Endothelial cell of umbilical vein (primary cell): ENCODE results near the gene SLIT1. TPM values are rescaled to one million over a fixed set of nuclear protein-coding genes. Genes with fewer than 3 reads are reported as not detected.

Experiments used
- BruUV-seq: library from RNA; stranded (reverse); fragments of 400-500 nt; replicated peaks from 2 replicates; lab custom pipeline; 2021; lab: Mats Ljungman, UMichigan
- CTCF ChIA-PET: fragments of 300-600, 350-600 bp; sonication (Branson Sonifier 250); formaldehyde crosslinking; loops from one replicate; lab custom pipeline; 2021; ENCODE audit warnings: antibody characterized with exemption, inconsistent platforms; lab: Charles Lee
- POLR2A ChIA-PET: fragments of 300-600, 350-600 bp; sonication (Branson Sonifier 250); formaldehyde crosslinking; loops from one replicate; lab custom pipeline; 2021; ENCODE audit warnings: antibody characterized with exemption, inconsistent platforms; lab: Charles Lee
- DNase-seq: peaks from one replicate; pipeline ENCODE4 v3.0.0-alpha.2; 2011; ENCODE audit warnings: low read depth, low spot score
- FAIRE-seq: peaks from 2 replicates; lab custom pipeline; 2011; peaks lifted over from hg19 to GRCh38; lab: Jason Lieb, UNC
- H2AFZ ChIP-seq: 2 replicates; pipeline ENCODE4 v1.6.0; 2012; ENCODE audit warnings: low read depth, low read length, control low read depth, inconsistent platforms
- H3K27ac ChIP-seq: 2 replicates; pipeline ENCODE4 v1.5.1; 2011; ENCODE audit warnings: low read depth, mild to moderate bottlenecking, control low read depth, low read length, moderate library complexity; ENCODE audit not compliant: insufficient read depth
- H3K27me3 ChIP-seq, 2 experiments: 2 replicates each; pipeline versions ENCODE4 v1.6.0 to v1.6.1; 2011; ENCODE audit warnings: low read length in 2 of 2, mixed read lengths in 1 of 2; ENCODE audit not compliant: control insufficient read depth in 2 of 2, insufficient read depth in 2 of 2
- H3K36me3 ChIP-seq, 2 experiments: 2 replicates in 1 of 2; 3 replicates in 1 of 2; pipeline ENCODE4 v1.5.1; 2011; ENCODE audit warnings: low read length in 2 of 2, mild to moderate bottlenecking in 1 of 2, moderate library complexity in 1 of 2; ENCODE audit not compliant: control insufficient read depth in 2 of 2, insufficient read depth in 2 of 2; ENCODE audit errors: extremely low read depth in 1 of 2
- H3K4me1 ChIP-seq: 3 replicates; pipeline ENCODE4 v1.5.1; 2011; ENCODE audit warnings: mild to moderate bottlenecking, low read length; ENCODE audit not compliant: control insufficient read depth, insufficient read depth; ENCODE audit errors: extremely low read depth
- H3K4me2 ChIP-seq: 2 replicates; pipeline ENCODE4 v1.6.1; 2011; ENCODE audit warnings: low read length, control low read depth, mixed read lengths; ENCODE audit not compliant: insufficient read depth
- H3K4me3 ChIP-seq, 3 experiments: fragments of 200-600 bp in 1 of 3; sonication (generic), shearing (Covaris generic) in 1 of 3; replicated peaks in 1 of 3; 2 replicates each; pipeline ENCODE4 v1.5.1; 2011 to 2016; ENCODE audit warnings: control low read depth in 3 of 3, low read length in 3 of 3, mild to moderate bottlenecking in 2 of 3, inconsistent platforms in 1 of 3, low read depth in 1 of 3, moderate library complexity in 1 of 3; ENCODE audit not compliant: insufficient read depth in 1 of 3
- H3K79me2 ChIP-seq: 2 replicates; pipeline ENCODE4 v1.6.0; 2012; ENCODE audit warnings: low read length, inconsistent platforms; ENCODE audit not compliant: control insufficient read depth, insufficient read depth
- H3K9ac ChIP-seq: replicated peaks from 2 replicates; pipeline ENCODE3; 2011; ENCODE audit warnings: low read length, control low read depth; ENCODE audit not compliant: insufficient read depth; ENCODE audit errors: extremely low read depth
- H3K9me1 ChIP-seq: replicated peaks from 3 replicates; pipeline ENCODE4 v1.6.0; 2011; ENCODE audit warnings: mild to moderate bottlenecking, low read length; ENCODE audit not compliant: control insufficient read depth, insufficient read depth; ENCODE audit errors: extremely low read depth
- H3K9me3 ChIP-seq: replicated peaks from 2 replicates; pipeline ENCODE4 v1.5.1; 2012; ENCODE audit warnings: low read length, inconsistent platforms; ENCODE audit not compliant: control insufficient read depth, insufficient read depth
- H4K20me1 ChIP-seq: replicated peaks from 2 replicates; pipeline ENCODE3; 2011; ENCODE audit warnings: mild to moderate bottlenecking, low read length; ENCODE audit not compliant: control insufficient read depth, insufficient read depth; ENCODE audit errors: extremely low read depth
- CTCF ChIP-seq, 2 donors: IDR thresholded peaks; 1 replicate in 1 of 2; 2 replicates in 1 of 2; pipeline ENCODE4 v1.5.1; 2011; ENCODE audit warnings: low read length in 2 of 2, mild to moderate bottlenecking in 2 of 2, moderate library complexity in 2 of 2, control low read depth in 1 of 2, inconsistent platforms in 1 of 2, low read depth in 1 of 2; ENCODE audit not compliant: insufficient read depth in 1 of 2; ENCODE audit errors: extremely low read depth in 1 of 2
- EZH2 ChIP-seq: IDR thresholded peaks from 2 replicates; pipeline ENCODE4 v1.6.1; 2012; ENCODE audit warnings: borderline replicate concordance, low read depth, mild to moderate bottlenecking, moderate library complexity, low read length, inconsistent platforms; ENCODE audit not compliant: severe bottlenecking
- FOS ChIP-seq: IDR thresholded peaks from 2 replicates; pipeline ENCODE4 v1.6.1; 2011; ENCODE audit warnings: mild to moderate bottlenecking, low read length, moderate library complexity, borderline replicate concordance; ENCODE audit not compliant: insufficient read depth
- JUN ChIP-seq: IDR thresholded peaks from 2 replicates; pipeline ENCODE4 v1.6.1; 2011; ENCODE audit warnings: borderline replicate concordance, low read depth; ENCODE audit not compliant: insufficient read length, insufficient read depth
- MAX ChIP-seq: IDR thresholded peaks from 2 replicates; pipeline ENCODE4 v1.6.1; 2011; ENCODE audit not compliant: insufficient read depth, insufficient read length
- MYC ChIP-seq: IDR thresholded peaks from one replicate; pipeline ENCODE4 v1.6.1; 2011; ENCODE audit warnings: mild to moderate bottlenecking, low read depth, low read length
- POLR2A ChIP-seq: IDR thresholded peaks from 2 replicates; pipeline ENCODE4 v1.6.1; 2012; ENCODE audit warnings: low read depth, mild to moderate bottlenecking, control low read depth, low read length
- POLR2AphosphoS5 ChIP-seq: IDR thresholded peaks from 2 replicates; pipeline ENCODE4 v1.6.1; 2012; ENCODE audit warnings: low read depth, mild to moderate bottlenecking, control low read depth, low read length, moderate library complexity; ENCODE audit not compliant: insufficient read depth
- dilution Hi-C: fragments of 300-500 bp; cut with MboI; formaldehyde crosslinking; loops from one replicate; pipeline ENCODE4 v1.15.0; 2019; ENCODE audit warnings: low sequenced_read_pairs; ENCODE audit not compliant: extremely low pct_ligation_motif_present
- intact Hi-C: fragments of 100-400 bp; cut with micrococcal nuclease; formaldehyde crosslinking; loops from one replicate; pipeline ENCODE4 v1.10.0; 2022
- polyA plus RNA-seq, 4 experiments: library from polyadenylated mRNA; depleted of rRNA in 3 of 4; stranded (reverse) in 3 of 4; unstranded in 1 of 4; fragments of >200 nt; gene quantifications; 2 replicates each; pipeline versions ENCODE4 v1.2.1 to v1.2.3, GENCODE V29; 2011 to 2012; ENCODE audit warnings: missing spikeins in 1 of 4
- total RNA-seq: library from RNA; stranded (reverse); gene quantifications from 2 replicates; pipeline ENCODE4 v1.2.3, GENCODE V29; 2021

SLIT1 gene
- total and polyA plus RNA-seq, 2 donors (not counting 3 experiments of a cell fraction or from before 2014, with no cell fraction given) = 0.04 to 0.20 TPM

GRCh38 chr10:97154162-97154561, 31.6 kb downstream of the SLIT1 start:
- no peak overlapping the region for H3K4me3 ChIP-seq
- H3K4me2 ChIP-seq = no peak overlapping the region
- no peaks in the 10 kb centered on the region for H4K20me1 ChIP-seq
- H3K9me1 ChIP-seq = no peaks in the 10 kb centered on the region
- DNase-seq (no peak), FAIRE-seq (no peak)
- H3K4me1 ChIP-seq = no peaks in the 10 kb centered on the region
- no peak overlapping the region for H2AFZ ChIP-seq
- dilution Hi-C loops = no loop called here
- intact Hi-C loops = no loop called here
- TF ChIP-seq MAX (no peak), JUN (no peak), MYC (no peak), CTCF (IDR thresholded peaks at IDR 0.05; ENCODE audit: extremely low read depth in 1 of 2, insufficient read depth in 1 of 2, low read depth in 1 of 2, low read length in 2 of 2) (no peak), EZH2 (no peak), FOS (no peak), POLR2AphosphoS5 (no peak), POLR2A (no peak)
- ChIA-PET CTCF (no interaction called here), POLR2A (no interaction called here)
- H3K36me3 ChIP-seq = no peaks in the 10 kb centered on the region
- H3K9me3 ChIP-seq = no peaks in the 10 kb centered on the region
- BruUV-seq = no TSS peak
- H3K27me3 ChIP-seq = no peaks in the 10 kb centered on the region
- no peaks in the 10 kb centered on the region for H3K79me2 ChIP-seq
- no peak overlapping the region for H3K9ac ChIP-seq
- H3K27ac ChIP-seq = no peak overlapping the region
